ENCODE data around the gene GH2.
"Not testable (repeated sequence)": the region's sequence is repeated elsewhere in the genome, so short reads cannot be mapped to it uniquely, and the experiment has no call there.

- TF ChIP-seq, protein P1, sequence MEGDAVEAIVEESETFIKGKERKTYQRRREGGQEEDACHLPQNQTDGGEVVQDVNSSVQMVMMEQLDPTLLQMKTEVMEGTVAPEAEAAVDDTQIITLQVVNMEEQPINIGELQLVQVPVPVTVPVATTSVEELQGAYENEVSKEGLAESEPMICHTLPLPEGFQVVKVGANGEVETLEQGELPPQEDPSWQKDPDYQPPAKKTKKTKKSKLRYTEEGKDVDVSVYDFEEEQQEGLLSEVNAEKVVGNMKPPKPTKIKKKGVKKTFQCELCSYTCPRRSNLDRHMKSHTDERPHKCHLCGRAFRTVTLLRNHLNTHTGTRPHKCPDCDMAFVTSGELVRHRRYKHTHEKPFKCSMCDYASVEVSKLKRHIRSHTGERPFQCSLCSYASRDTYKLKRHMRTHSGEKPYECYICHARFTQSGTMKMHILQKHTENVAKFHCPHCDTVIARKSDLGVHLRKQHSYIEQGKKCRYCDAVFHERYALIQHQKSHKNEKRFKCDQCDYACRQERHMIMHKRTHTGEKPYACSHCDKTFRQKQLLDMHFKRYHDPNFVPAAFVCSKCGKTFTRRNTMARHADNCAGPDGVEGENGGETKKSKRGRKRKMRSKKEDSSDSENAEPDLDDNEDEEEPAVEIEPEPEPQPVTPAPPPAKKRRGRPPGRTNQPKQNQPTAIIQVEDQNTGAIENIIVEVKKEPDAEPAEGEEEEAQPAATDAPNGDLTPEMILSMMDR (IDR thresholded peaks at IDR 0.05; ENCODE audit: low read depth, low read length, missing input control): not testable (repeated sequence)
- TF ChIP-seq RAD21 (IDR thresholded peaks at IDR 0.05); SP1 (IDR thresholded peaks at IDR 0.05); TAF1 (conservative IDR thresholded peaks at IDR 0.05); FOXA1 (IDR thresholded peaks at IDR 0.05); MAX (IDR thresholded peaks at IDR 0.05); RXRA (IDR thresholded peaks at IDR 0.05); YY1 (IDR thresholded peaks at IDR 0.05): not testable (repeated sequence)
- TF ChIP-seq, protein P2, sequence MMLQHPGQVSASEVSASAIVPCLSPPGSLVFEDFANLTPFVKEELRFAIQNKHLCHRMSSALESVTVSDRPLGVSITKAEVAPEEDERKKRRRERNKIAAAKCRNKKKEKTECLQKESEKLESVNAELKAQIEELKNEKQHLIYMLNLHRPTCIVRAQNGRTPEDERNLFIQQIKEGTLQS (IDR thresholded peaks at IDR 0.05): not testable (repeated sequence)
- TF ChIP-seq, protein P3, sequence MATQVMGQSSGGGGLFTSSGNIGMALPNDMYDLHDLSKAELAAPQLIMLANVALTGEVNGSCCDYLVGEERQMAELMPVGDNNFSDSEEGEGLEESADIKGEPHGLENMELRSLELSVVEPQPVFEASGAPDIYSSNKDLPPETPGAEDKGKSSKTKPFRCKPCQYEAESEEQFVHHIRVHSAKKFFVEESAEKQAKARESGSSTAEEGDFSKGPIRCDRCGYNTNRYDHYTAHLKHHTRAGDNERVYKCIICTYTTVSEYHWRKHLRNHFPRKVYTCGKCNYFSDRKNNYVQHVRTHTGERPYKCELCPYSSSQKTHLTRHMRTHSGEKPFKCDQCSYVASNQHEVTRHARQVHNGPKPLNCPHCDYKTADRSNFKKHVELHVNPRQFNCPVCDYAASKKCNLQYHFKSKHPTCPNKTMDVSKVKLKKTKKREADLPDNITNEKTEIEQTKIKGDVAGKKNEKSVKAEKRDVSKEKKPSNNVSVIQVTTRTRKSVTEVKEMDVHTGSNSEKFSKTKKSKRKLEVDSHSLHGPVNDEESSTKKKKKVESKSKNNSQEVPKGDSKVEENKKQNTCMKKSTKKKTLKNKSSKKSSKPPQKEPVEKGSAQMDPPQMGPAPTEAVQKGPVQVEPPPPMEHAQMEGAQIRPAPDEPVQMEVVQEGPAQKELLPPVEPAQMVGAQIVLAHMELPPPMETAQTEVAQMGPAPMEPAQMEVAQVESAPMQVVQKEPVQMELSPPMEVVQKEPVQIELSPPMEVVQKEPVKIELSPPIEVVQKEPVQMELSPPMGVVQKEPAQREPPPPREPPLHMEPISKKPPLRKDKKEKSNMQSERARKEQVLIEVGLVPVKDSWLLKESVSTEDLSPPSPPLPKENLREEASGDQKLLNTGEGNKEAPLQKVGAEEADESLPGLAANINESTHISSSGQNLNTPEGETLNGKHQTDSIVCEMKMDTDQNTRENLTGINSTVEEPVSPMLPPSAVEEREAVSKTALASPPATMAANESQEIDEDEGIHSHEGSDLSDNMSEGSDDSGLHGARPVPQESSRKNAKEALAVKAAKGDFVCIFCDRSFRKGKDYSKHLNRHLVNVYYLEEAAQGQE (IDR thresholded peaks at IDR 0.05): not testable (repeated sequence)
- TF ChIP-seq, protein P4, sequence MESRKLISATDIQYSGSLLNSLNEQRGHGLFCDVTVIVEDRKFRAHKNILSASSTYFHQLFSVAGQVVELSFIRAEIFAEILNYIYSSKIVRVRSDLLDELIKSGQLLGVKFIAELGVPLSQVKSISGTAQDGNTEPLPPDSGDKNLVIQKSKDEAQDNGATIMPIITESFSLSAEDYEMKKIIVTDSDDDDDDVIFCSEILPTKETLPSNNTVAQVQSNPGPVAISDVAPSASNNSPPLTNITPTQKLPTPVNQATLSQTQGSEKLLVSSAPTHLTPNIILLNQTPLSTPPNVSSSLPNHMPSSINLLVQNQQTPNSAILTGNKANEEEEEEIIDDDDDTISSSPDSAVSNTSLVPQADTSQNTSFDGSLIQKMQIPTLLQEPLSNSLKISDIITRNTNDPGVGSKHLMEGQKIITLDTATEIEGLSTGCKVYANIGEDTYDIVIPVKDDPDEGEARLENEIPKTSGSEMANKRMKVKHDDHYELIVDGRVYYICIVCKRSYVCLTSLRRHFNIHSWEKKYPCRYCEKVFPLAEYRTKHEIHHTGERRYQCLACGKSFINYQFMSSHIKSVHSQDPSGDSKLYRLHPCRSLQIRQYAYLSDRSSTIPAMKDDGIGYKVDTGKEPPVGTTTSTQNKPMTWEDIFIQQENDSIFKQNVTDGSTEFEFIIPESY (IDR thresholded peaks at IDR 0.05): not testable (repeated sequence)
Measured at GRCh38 chr17:63843387-63843888, 38.3 kb downstream of the GH2 start.

Data from liver (tissue), 3 donors.